Sigmoid colon (tissue), 7 donors: Measurements from ENCODE around the gene HOXA13. TPM values are rescaled to one million over a fixed set of nuclear protein-coding genes. Genes with fewer than 3 reads are reported as not detected.

ENCODE experiments used
- DNase-seq: peaks from one replicate; pipeline ENCODE4 v3.0.0-alpha.2; 2019
- H3K27ac ChIP-seq, 4 donors: fragments of 200-600 bp; sonication (generic); one replicate each; pipeline ENCODE4 v1.5.1; 2016 to 2019; ENCODE audit warnings: mild to moderate bottlenecking in 1 of 4
- H3K27me3 ChIP-seq, 3 donors: fragments of 200-600 bp; sonication (generic); one replicate each; pipeline ENCODE4 v1.5.1; 2019; ENCODE audit warnings: mild to moderate bottlenecking in 1 of 3
- H3K36me3 ChIP-seq, 4 donors: fragments of 200-600 bp; sonication (generic); one replicate each; pipeline ENCODE4 v1.5.1; 2016 to 2019
- H3K4me1 ChIP-seq, 4 donors: fragments of 200-600 bp; sonication (generic); one replicate each; pipeline ENCODE4 v1.5.1; 2017 to 2019
- H3K4me3 ChIP-seq, 4 donors: fragments of 200-600 bp; sonication (generic); one replicate each; pipeline ENCODE4 v1.5.1; 2017 to 2019; ENCODE audit warnings: mild to moderate bottlenecking in 2 of 4, moderate library complexity in 1 of 4
- H3K9me3 ChIP-seq, 4 donors: fragments of 200-600 bp in 3 of 4; sonication (generic) in 3 of 4; one replicate each; pipeline versions ENCODE4 v1.5.1 to v1.6.1; 2013 to 2019
- CTCF ChIP-seq, 4 experiments: fragments of 450-650 bp in 3 of 4; fragments of 200-600 bp in 1 of 4; IDR thresholded peaks; one replicate each; pipeline ENCODE4 v1.5.1; 2016 to 2019; ENCODE audit warnings: antibody characterized with exemption in 4 of 4, mild to moderate bottlenecking in 3 of 4, moderate library complexity in 2 of 4
- EP300 ChIP-seq, 4 donors: sonication (generic); formaldehyde crosslinking; IDR thresholded peaks; one replicate each; pipeline ENCODE4 v1.6.1; 2017; ENCODE audit warnings: antibody characterized with exemption in 4 of 4
- POLR2A ChIP-seq, 2 donors: fragments of 450-650 bp; IDR thresholded peaks; one replicate each; pipeline ENCODE4 v1.6.1; 2016; ENCODE audit warnings: antibody characterized with exemption in 2 of 2, mild to moderate bottlenecking in 2 of 2, moderate library complexity in 2 of 2
- POLR2AphosphoS5 ChIP-seq, 4 donors: sonication (generic); formaldehyde crosslinking; IDR thresholded peaks; one replicate each; pipeline ENCODE4 v1.6.1; 2017; ENCODE audit warnings: antibody characterized with exemption in 4 of 4
- WGBS, 2 donors: extraction: QIAGEN DNeasy Blood & Tissue Kit; methylation state at CpG; one replicate each; pipeline ENCODE4 v1.1.7; 2013; 5-methylcytosine and 5-hydroxymethylcytosine counted together
- intact Hi-C: fragments of 100-400 bp; cut with DNase I; formaldehyde crosslinking; loops from one replicate; pipeline ENCODE4 v1.15.1; 2023
- polyA plus RNA-seq, 3 donors: library from polyadenylated mRNA; stranded (reverse); fragments of 200-250 nt; gene quantifications; one replicate each; pipeline ENCODE4 v1.2.3, GENCODE V29; 2013
- total RNA-seq, 4 donors: library from RNA; depleted of rRNA; stranded (reverse); fragments of >200 nt; gene quantifications; one replicate each; pipeline ENCODE4 v1.1.0, GENCODE V29; 2016
- donor health status: healthy with polysubstance abuse.
- donor health status: Bipolar disorder and iron deficiency.
- donor health status: healthy.

HOXA13 gene
- total and polyA plus RNA-seq, 7 donors = 9.4 to 35.3 (median 20.8) TPM

GRCh38 chr7:27244488-27245123 is 44.7 kb upstream of the HOXA13 start:
- H3K27me3 ChIP-seq = peaks cover 87 to 100% (median 99%) of the 10 kb centered on the region in 3 donors
- H3K4me1 ChIP-seq = peaks cover 0 to 49% (median 43%) of the 10 kb centered on the region in 4 donors
- no peaks in the 10 kb centered on the region for H3K36me3 ChIP-seq
- H3K9me3 ChIP-seq = no peaks in the 10 kb centered on the region
- no peak overlapping the region for H3K4me3 ChIP-seq
- TF ChIP-seq EP300 (IDR thresholded peaks at IDR 0.05) (no peak), POLR2A (IDR thresholded peaks at IDR 0.05) (no peak), CTCF (IDR thresholded peaks at IDR 0.05) (no peak), POLR2AphosphoS5 (IDR thresholded peaks at IDR 0.05) (no peak)
- no peak overlapping the region for H3K27ac ChIP-seq
- intact Hi-C loops = loop anchor here (5.0 kb wide), 1 partner anchor 37 kb away; no protein-coding TSS in a partner anchor
- no peak for DNase-seq
- 24 to 40% methylated on average over 18 of the region's 18 CpGs for WGBS, 2 donors

GRCh38 chr7:27243340-27244163 is 43.7 kb upstream of the HOXA13 start:
- 3 to 6% methylated on average over 43 of the region's 43 CpGs for WGBS, 2 donors
- no peak for DNase-seq
- H3K9me3 ChIP-seq = no peaks in the 10 kb centered on the region
- peak overlapping the region in 3 of 4 donors; percentile 20 to 41 (median 33) for H3K4me3 ChIP-seq
- TF ChIP-seq EP300 (IDR thresholded peaks at IDR 0.05) (no peak), CTCF (IDR thresholded peaks at IDR 0.05) (no peak), POLR2AphosphoS5 (IDR thresholded peaks at IDR 0.05) (no peak), POLR2A (IDR thresholded peaks at IDR 0.05) (no peak)
- H3K4me1 ChIP-seq = peaks cover 0 to 56% (median 48%) of the 10 kb centered on the region in 4 donors
- H3K36me3 ChIP-seq = no peaks in the 10 kb centered on the region
- H3K27me3 ChIP-seq = peaks cover 87 to 100% (median 99%) of the 10 kb centered on the region in 3 donors
- intact Hi-C loops = loop anchor here (5.0 kb wide), 1 partner anchor 36 kb away; no protein-coding TSS in a partner anchor
- H3K27ac ChIP-seq = no peak overlapping the region

GRCh38 chr7:27242555-27243339 is 42.9 kb upstream of the HOXA13 start, which contains the start of gene EVX1:
Gene EVX1, plus strand, starts transcription at chr7:27242802. Its CDS starts 229 bp downstream, at chr7:27243031.
- Histone ChIP-seq H3K4me3 (peak within 1 kb of the TSS in 3 of 4 donors; percentile 20 to 41 (median 33)), H3K9me3 (no peaks in the 10 kb centered on the region), H3K27me3 (peaks cover 79 to 95% (median 93%) of the 10 kb centered on the region in 3 donors), H3K4me1 (peaks cover 0 to 56% (median 48%) of the 10 kb centered on the region in 4 donors), H3K27ac (no peak within 1 kb of the TSS), H3K36me3 (no peaks in the 10 kb centered on the region)
- TF ChIP-seq EP300 (IDR thresholded peaks at IDR 0.05) (no peak), POLR2A (IDR thresholded peaks at IDR 0.05) (no peak), CTCF (IDR thresholded peaks at IDR 0.05) (no peak), POLR2AphosphoS5 (IDR thresholded peaks at IDR 0.05) (no peak)
- intact Hi-C loops = loop anchor here (5.0 kb wide), 1 partner anchor 35 kb away; no protein-coding TSS in a partner anchor
- WGBS, 2 donors = 1 to 3% methylated on average over 62 of the region's 62 CpGs
- DNase-seq = no peak

GRCh38 chr7:27242154-27242553 is 42.3 kb upstream of the HOXA13 start:
- WGBS, 2 donors = 9 to 12% methylated on average over 14 of the region's 14 CpGs
- H3K4me1 ChIP-seq = peaks cover 0 to 56% (median 48%) of the 10 kb centered on the region in 4 donors
- peak overlapping the region in 3 of 4 donors; percentile 20 to 41 (median 33) for H3K4me3 ChIP-seq
- no peaks in the 10 kb centered on the region for H3K36me3 ChIP-seq
- intact Hi-C loops = loop anchor here (5.0 kb wide), 1 partner anchor 35 kb away; no protein-coding TSS in a partner anchor
- H3K9me3 ChIP-seq = no peaks in the 10 kb centered on the region
- H3K27me3 ChIP-seq = peaks cover 75 to 93% (median 90%) of the 10 kb centered on the region in 3 donors
- TF ChIP-seq POLR2AphosphoS5 (IDR thresholded peaks at IDR 0.05) (no peak), CTCF (IDR thresholded peaks at IDR 0.05) (no peak), EP300 (IDR thresholded peaks at IDR 0.05) (no peak), POLR2A (IDR thresholded peaks at IDR 0.05) (no peak)
- H3K27ac ChIP-seq = no peak overlapping the region
- no peak for DNase-seq
